SU-DHL-6 (cell line): ENCODE data around the gene PLA2G4F.

Experiments
- H2AFZ ChIP-seq: fragments of 200-600 bp; sonication (generic); 2 replicates; pipeline ENCODE4 v1.6.1; 2014; ENCODE audit warnings: low read depth, mild to moderate bottlenecking, moderate library complexity, mixed read lengths, antibody characterized with exemption, low read length; ENCODE audit not compliant: severe bottlenecking
- H3F3A ChIP-seq: fragments of 200-600 bp; shearing (Covaris generic); 2 replicates; pipeline ENCODE4 v1.6.0; 2016; ENCODE audit warnings: antibody characterized with exemption, mild to moderate bottlenecking; ENCODE audit not compliant: insufficient read depth
- H3K27ac ChIP-seq: fragments of 200-600 bp; sonication (generic); 2 replicates; pipeline ENCODE4 v1.5.1; 2016; ENCODE audit warnings: low read depth, mild to moderate bottlenecking, low read length, moderate library complexity, mixed read lengths
- H3K27me3 ChIP-seq: fragments of 200-600 bp; sonication (generic), shearing (Covaris generic); 2 replicates; pipeline ENCODE4 v1.6.0; 2014; ENCODE audit warnings: mild to moderate bottlenecking, low read length
- H3K36me3 ChIP-seq: fragments of 200-600 bp; sonication (generic); 2 replicates; pipeline ENCODE4 v1.6.1; 2014; ENCODE audit warnings: mild to moderate bottlenecking, low read length, mixed read lengths
- H3K4me2 ChIP-seq: fragments of 300-600, 200-600 bp; shearing (Covaris generic), sonication (generic); 2 replicates; pipeline ENCODE4 v1.6.0; 2014; ENCODE audit warnings: low read length, low read depth, mild to moderate bottlenecking; ENCODE audit not compliant: poor library complexity, severe bottlenecking
- H3K4me3 ChIP-seq: fragments of 200-600 bp; sonication (generic); 2 replicates; pipeline ENCODE4 v1.5.1; 2014; ENCODE audit warnings: antibody characterized with exemption, low read length, mild to moderate bottlenecking, mixed read lengths; ENCODE audit not compliant: insufficient read depth, poor library complexity, severe bottlenecking
- H3K79me2 ChIP-seq: fragments of 200-600 bp; sonication (generic); 2 replicates; pipeline ENCODE4 v1.6.1; 2014; ENCODE audit warnings: mild to moderate bottlenecking, low read length, moderate library complexity; ENCODE audit not compliant: insufficient read depth
- H3K9ac ChIP-seq: fragments of 200-600 bp; sonication (generic); 2 replicates; pipeline ENCODE4 v1.7.0; 2014; ENCODE audit warnings: mild to moderate bottlenecking, low read length
- H3K9me2 ChIP-seq: fragments of 200-600 bp; sonication (generic); replicated peaks from 2 replicates; pipeline ENCODE4 v1.6.1; 2014; ENCODE audit warnings: low read length; ENCODE audit not compliant: insufficient read depth
- H3K9me3 ChIP-seq: fragments of 200-600 bp; sonication (generic); 2 replicates; pipeline ENCODE4 v1.6.1; 2014; ENCODE audit warnings: low read length, mixed read lengths; ENCODE audit not compliant: insufficient read depth
- H4K20me1 ChIP-seq: fragments of 200-600 bp; sonication (generic); 2 replicates; pipeline ENCODE4 v1.6.1; 2014; ENCODE audit warnings: low read depth, mild to moderate bottlenecking, antibody characterized with exemption, low read length, moderate library complexity, mixed read lengths
- EZH2phosphoT487 ChIP-seq: fragments of 200-600 bp; sonication (generic), shearing (Covaris generic); conservative IDR thresholded peaks from 2 replicates; pipeline ENCODE4 v1.6.1; 2018; ENCODE audit warnings: mild to moderate bottlenecking, antibody characterized with exemption, low read length, moderate library complexity, mixed read lengths
- TF ChIP-seq, protein P1 (sequence below): fragments of 200-600 bp; sonication (generic); IDR thresholded peaks from one replicate; pipeline ENCODE4 v1.5.1; 2017; ENCODE audit warnings: antibody characterized with exemption, mild to moderate bottlenecking, low read length, moderate library complexity; ENCODE audit not compliant: insufficient read depth, poor library complexity, severe bottlenecking

PLA2G4F gene

DNA sequence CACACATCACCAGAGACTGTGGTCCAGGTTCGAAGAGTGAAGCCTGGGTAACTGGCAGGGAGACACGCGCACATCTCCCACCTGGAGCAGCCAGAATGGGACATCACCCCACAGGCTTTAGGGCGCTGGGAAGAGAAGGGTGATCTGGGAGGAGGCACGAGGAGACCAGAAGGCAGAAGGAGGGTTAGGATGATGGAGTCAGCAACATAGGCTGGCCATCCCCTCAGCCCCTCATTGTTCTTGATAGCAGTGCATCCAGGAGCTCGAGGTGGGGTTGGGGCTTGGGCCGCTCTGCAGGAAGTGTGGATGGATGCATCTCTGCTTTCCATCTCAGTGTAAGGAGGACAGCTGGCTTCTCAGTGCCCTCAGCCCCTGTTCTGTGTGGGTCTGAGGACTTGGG is 15.2 kb downstream of the PLA2G4F start:
- H3K4me3 ChIP-seq: no peak overlapping the region
- TF ChIP-seq EZH2phosphoT487: no peak
- TF ChIP-seq, protein P1, sequence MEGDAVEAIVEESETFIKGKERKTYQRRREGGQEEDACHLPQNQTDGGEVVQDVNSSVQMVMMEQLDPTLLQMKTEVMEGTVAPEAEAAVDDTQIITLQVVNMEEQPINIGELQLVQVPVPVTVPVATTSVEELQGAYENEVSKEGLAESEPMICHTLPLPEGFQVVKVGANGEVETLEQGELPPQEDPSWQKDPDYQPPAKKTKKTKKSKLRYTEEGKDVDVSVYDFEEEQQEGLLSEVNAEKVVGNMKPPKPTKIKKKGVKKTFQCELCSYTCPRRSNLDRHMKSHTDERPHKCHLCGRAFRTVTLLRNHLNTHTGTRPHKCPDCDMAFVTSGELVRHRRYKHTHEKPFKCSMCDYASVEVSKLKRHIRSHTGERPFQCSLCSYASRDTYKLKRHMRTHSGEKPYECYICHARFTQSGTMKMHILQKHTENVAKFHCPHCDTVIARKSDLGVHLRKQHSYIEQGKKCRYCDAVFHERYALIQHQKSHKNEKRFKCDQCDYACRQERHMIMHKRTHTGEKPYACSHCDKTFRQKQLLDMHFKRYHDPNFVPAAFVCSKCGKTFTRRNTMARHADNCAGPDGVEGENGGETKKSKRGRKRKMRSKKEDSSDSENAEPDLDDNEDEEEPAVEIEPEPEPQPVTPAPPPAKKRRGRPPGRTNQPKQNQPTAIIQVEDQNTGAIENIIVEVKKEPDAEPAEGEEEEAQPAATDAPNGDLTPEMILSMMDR: no peak

DNA sequence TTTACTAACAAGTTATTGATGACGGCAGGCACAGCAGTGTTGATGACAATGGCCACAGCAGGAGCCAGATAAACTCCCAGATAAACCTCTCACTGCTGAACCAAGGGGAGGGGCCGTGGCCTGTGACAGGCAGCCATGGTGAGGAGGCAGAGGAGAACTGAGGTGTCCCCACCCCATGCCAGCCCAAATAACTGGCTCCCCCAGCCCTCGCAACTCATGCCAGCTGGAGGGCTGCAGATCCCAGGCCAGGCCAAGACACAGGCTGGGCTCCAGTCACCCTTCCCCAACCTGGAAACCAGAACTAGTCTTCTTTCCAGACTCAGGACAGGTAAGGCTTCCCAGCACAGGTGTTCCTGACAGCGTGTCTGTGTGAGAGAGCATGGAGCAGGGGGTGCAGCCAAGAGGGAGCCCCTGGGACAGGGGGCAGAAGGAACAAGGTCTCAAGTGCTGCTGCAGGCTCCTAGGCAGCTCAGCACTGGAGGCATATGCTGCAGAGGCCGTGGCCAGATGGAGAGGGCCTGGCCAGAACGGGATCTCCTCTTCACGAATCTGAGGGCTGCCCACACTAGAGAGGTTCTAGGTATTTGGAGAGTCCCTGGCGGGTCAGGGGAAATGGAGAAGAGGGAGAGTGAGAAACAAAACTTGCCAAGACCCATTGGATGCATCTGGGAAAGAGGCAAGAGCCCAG is 15.9 kb downstream of the PLA2G4F start:
- no peaks in the 10 kb centered on the region for H3K9me3 ChIP-seq
- H2AFZ ChIP-seq: no peak overlapping the region
- H3K9ac ChIP-seq: no peak overlapping the region
- H3F3A ChIP-seq: no peaks in the 10 kb centered on the region
- no peak overlapping the region for H3K27ac ChIP-seq
- no peaks in the 10 kb centered on the region for H3K79me2 ChIP-seq
- TF ChIP-seq, protein P1: no peak
- TF ChIP-seq EZH2phosphoT487: no peak
- no peaks in the 10 kb centered on the region for H3K9me2 ChIP-seq
- H4K20me1 ChIP-seq: no peaks in the 10 kb centered on the region
- no peak overlapping the region for H3K4me3 ChIP-seq
- H3K27me3 ChIP-seq: no peaks in the 10 kb centered on the region
- no peaks in the 10 kb centered on the region for H3K36me3 ChIP-seq
- no peak overlapping the region for H3K4me2 ChIP-seq

More for the DNA sequence above, 15.2 kb downstream of the PLA2G4F start:
- H3K27me3 ChIP-seq: no peaks in the 10 kb centered on the region
- no peaks in the 10 kb centered on the region for H4K20me1 ChIP-seq
- no peaks in the 10 kb centered on the region for H3K36me3 ChIP-seq
- H3K4me2 ChIP-seq: no peak overlapping the region
- H3K27ac ChIP-seq: no peak overlapping the region
- no peaks in the 10 kb centered on the region for H3K9me3 ChIP-seq
- no peak overlapping the region for H3K9ac ChIP-seq
- no peaks in the 10 kb centered on the region for H3K79me2 ChIP-seq
- H2AFZ ChIP-seq: no peak overlapping the region
- H3K9me2 ChIP-seq: no peaks in the 10 kb centered on the region
- no peaks in the 10 kb centered on the region for H3F3A ChIP-seq

DNA sequence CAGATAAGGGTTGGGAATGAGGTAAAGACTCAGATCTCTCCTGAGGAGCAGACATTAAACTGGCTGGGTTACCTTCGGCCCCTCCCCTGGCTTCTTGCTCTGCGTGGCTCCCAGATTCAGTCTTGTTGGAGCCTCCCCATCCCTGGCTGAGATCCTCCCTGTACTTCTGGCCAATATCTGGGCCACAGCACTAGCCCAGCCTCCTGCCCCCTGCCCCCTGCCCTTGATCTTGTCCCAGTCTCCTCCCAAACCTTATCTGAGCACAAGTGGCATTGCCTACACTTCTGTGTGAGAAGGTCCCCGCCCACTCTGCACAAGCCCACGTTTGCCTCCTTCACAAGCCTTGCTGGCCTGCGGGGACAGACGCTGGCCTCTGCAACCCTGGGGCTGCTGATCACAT is 16.8 kb downstream of the PLA2G4F start:
- no peak overlapping the region for H3K9ac ChIP-seq
- H3K27me3 ChIP-seq: no peaks in the 10 kb centered on the region
- H3K79me2 ChIP-seq: no peaks in the 10 kb centered on the region
- no peaks in the 10 kb centered on the region for H3K9me3 ChIP-seq
- no peak overlapping the region for H2AFZ ChIP-seq
- no peaks in the 10 kb centered on the region for H4K20me1 ChIP-seq
- H3K27ac ChIP-seq: no peak overlapping the region
- H3K4me3 ChIP-seq: no peak overlapping the region
- H3F3A ChIP-seq: no peaks in the 10 kb centered on the region
- no peak overlapping the region for H3K4me2 ChIP-seq
- no peak for TF ChIP-seq EZH2phosphoT487
- TF ChIP-seq, protein P1: no peak
- no peaks in the 10 kb centered on the region for H3K36me3 ChIP-seq
- H3K9me2 ChIP-seq: no peaks in the 10 kb centered on the region
